Activated naive CD8-positive, alpha-beta T cell treated with anti-CD3 and anti-CD28 coated beads, Interleukin-2, amount 50 U/mL, for 24 hours (primary cell): ENCODE data around the gene ARHGEF16.
A peak's percentile ranks its signal among the peaks of the same experiment; 100 is the strongest.

Experiments used
- ATAC-seq: fragments of 150-1000 bp; cut with Tn5 transposase; one replicate; pipeline ENCODE4 v1.10.0; 2021
- DNase-seq: peaks from one replicate; pipeline ENCODE4 v3.0.0; 2021
- H3K27ac Mint-ChIP-seq: one replicate; pipeline ENCODE4 v1.8.0; 2021; ENCODE audit warnings: mild to moderate bottlenecking, mixed read lengths
- H3K27me3 Mint-ChIP-seq: one replicate; pipeline ENCODE4 v1.8.0; 2021; ENCODE audit warnings: mixed read lengths
- H3K36me3 Mint-ChIP-seq: one replicate; pipeline ENCODE4 v1.8.0; 2021; ENCODE audit warnings: low read depth, mixed read lengths
- H3K4me1 Mint-ChIP-seq: one replicate; pipeline ENCODE4 v1.8.0; 2021; ENCODE audit warnings: mixed read lengths
- H3K4me3 Mint-ChIP-seq: one replicate; pipeline ENCODE4 v1.8.0; 2021; ENCODE audit warnings: mild to moderate bottlenecking, moderate library complexity, mixed read lengths
- H3K9me3 Mint-ChIP-seq: one replicate; pipeline ENCODE4 v1.8.0; 2021; ENCODE audit warnings: mixed read lengths

The ARHGEF16 gene

GRCh38 chr1:3429320-3429719, 25.1 kb upstream of the ARHGEF16 start:
- Mint-ChIP-seq H3K4me1 (no peaks in the 10 kb centered on the region), H3K4me3 (no peak overlapping the region), H3K36me3 (no peaks in the 10 kb centered on the region), H3K9me3 (no peaks in the 10 kb centered on the region), H3K27me3 (no peaks in the 10 kb centered on the region), H3K27ac (no peak overlapping the region)
- ATAC-seq (no peak), DNase-seq (no peak)

- Mint-ChIP-seq H3K27me3 (no peaks in the 10 kb centered on the region), H3K9me3 (no peaks in the 10 kb centered on the region), H3K27ac (no peak overlapping the region), H3K4me3 (no peak overlapping the region), H3K4me1 (no peaks in the 10 kb centered on the region), H3K36me3 (no peaks in the 10 kb centered on the region)
- ATAC-seq (no peak), DNase-seq (no peak)
Observed at GRCh38 chr1:3429766-3430165, 24.7 kb upstream of the ARHGEF16 start.

GRCh38 chr1:3430406-3430805, 24.1 kb upstream of the ARHGEF16 start:
- no peak overlapping the region for H3K4me3 Mint-ChIP-seq
- no peak for DNase-seq
- H3K4me1 Mint-ChIP-seq, result no peaks in the 10 kb centered on the region
- no peaks in the 10 kb centered on the region for H3K9me3 Mint-ChIP-seq
- no peaks in the 10 kb centered on the region for H3K36me3 Mint-ChIP-seq
- no peak overlapping the region for H3K27ac Mint-ChIP-seq
- H3K27me3 Mint-ChIP-seq, result no peaks in the 10 kb centered on the region
- ATAC-seq, result peak; percentile 20

- Mint-ChIP-seq H3K9me3 (no peaks in the 10 kb centered on the region), H3K36me3 (no peaks in the 10 kb centered on the region), H3K4me3 (no peak overlapping the region), H3K4me1 (no peaks in the 10 kb centered on the region), H3K27me3 (no peaks in the 10 kb centered on the region), H3K27ac (no peak overlapping the region)
- DNase-seq (no peak), ATAC-seq (no peak)
Observed at GRCh38 chr1:3430820-3431219, 23.6 kb upstream of the ARHGEF16 start.

- Mint-ChIP-seq H3K4me1 (no peaks in the 10 kb centered on the region), H3K27me3 (no peaks in the 10 kb centered on the region), H3K9me3 (no peaks in the 10 kb centered on the region), H3K4me3 (no peak overlapping the region), H3K27ac (no peak overlapping the region), H3K36me3 (no peaks in the 10 kb centered on the region)
- ATAC-seq, result no peak
- DNase-seq, result no peak
Observed at GRCh38 chr1:3431266-3431665, 23.2 kb upstream of the ARHGEF16 start.

GRCh38 chr1:3431686-3432085, 22.8 kb upstream of the ARHGEF16 start:
- no peak overlapping the region for H3K27ac Mint-ChIP-seq

GRCh38 chr1:3432306-3432705, 22.2 kb upstream of the ARHGEF16 start:
- DNase-seq, result no peak
- no peaks in the 10 kb centered on the region for H3K4me1 Mint-ChIP-seq
- no peak overlapping the region for H3K27ac Mint-ChIP-seq
- H3K9me3 Mint-ChIP-seq, result no peaks in the 10 kb centered on the region
- no peak overlapping the region for H3K4me3 Mint-ChIP-seq
- H3K36me3 Mint-ChIP-seq, result no peaks in the 10 kb centered on the region
- no peak for ATAC-seq
- H3K27me3 Mint-ChIP-seq, result no peaks in the 10 kb centered on the region

More at GRCh38 chr1:3431686-3432085, 22.8 kb upstream of the ARHGEF16 start:
- DNase-seq (no peak), ATAC-seq (no peak)
- H3K4me1 Mint-ChIP-seq, result no peaks in the 10 kb centered on the region
- H3K36me3 Mint-ChIP-seq, result no peaks in the 10 kb centered on the region
- H3K27me3 Mint-ChIP-seq, result no peaks in the 10 kb centered on the region
- H3K4me3 Mint-ChIP-seq, result no peak overlapping the region
- no peaks in the 10 kb centered on the region for H3K9me3 Mint-ChIP-seq

- DNase-seq (no peak), ATAC-seq (no peak)
- no peaks in the 10 kb centered on the region for H3K27me3 Mint-ChIP-seq
- no peaks in the 10 kb centered on the region for H3K9me3 Mint-ChIP-seq
- H3K27ac Mint-ChIP-seq, result no peak overlapping the region
- no peaks in the 10 kb centered on the region for H3K4me1 Mint-ChIP-seq
- no peaks in the 10 kb centered on the region for H3K36me3 Mint-ChIP-seq
- no peak overlapping the region for H3K4me3 Mint-ChIP-seq
Observed at GRCh38 chr1:3433076-3433475, 21.4 kb upstream of the ARHGEF16 start.

GRCh38 chr1:3433596-3434320, 20.7 kb upstream of the ARHGEF16 start:
- H3K36me3 Mint-ChIP-seq, result no peaks in the 10 kb centered on the region
- H3K9me3 Mint-ChIP-seq, result no peaks in the 10 kb centered on the region
- H3K27ac Mint-ChIP-seq, result no peak overlapping the region
- H3K27me3 Mint-ChIP-seq, result no peaks in the 10 kb centered on the region
- H3K4me3 Mint-ChIP-seq, result no peak overlapping the region
- H3K4me1 Mint-ChIP-seq, result no peaks in the 10 kb centered on the region
- ATAC-seq (no peak), DNase-seq (no peak)

- no peak for ATAC-seq
- H3K4me3 Mint-ChIP-seq, result no peak overlapping the region
- no peak overlapping the region for H3K27ac Mint-ChIP-seq
- no peaks in the 10 kb centered on the region for H3K27me3 Mint-ChIP-seq
- no peaks in the 10 kb centered on the region for H3K36me3 Mint-ChIP-seq
- DNase-seq, result no peak
- no peaks in the 10 kb centered on the region for H3K4me1 Mint-ChIP-seq
- no peaks in the 10 kb centered on the region for H3K9me3 Mint-ChIP-seq
Observed at GRCh38 chr1:3434406-3435110, 19.9 kb upstream of the ARHGEF16 start.

GRCh38 chr1:3435666-3436065, 18.8 kb upstream of the ARHGEF16 start:
- Mint-ChIP-seq H3K36me3 (no peaks in the 10 kb centered on the region), H3K9me3 (no peaks in the 10 kb centered on the region), H3K27ac (no peak overlapping the region)

GRCh38 chr1:3436451-3436850, 18.0 kb upstream of the ARHGEF16 start:
- Mint-ChIP-seq H3K4me3 (no peak overlapping the region), H3K9me3 (no peaks in the 10 kb centered on the region), H3K27me3 (no peaks in the 10 kb centered on the region), H3K4me1 (no peaks in the 10 kb centered on the region), H3K27ac (no peak overlapping the region), H3K36me3 (no peaks in the 10 kb centered on the region)
- DNase-seq, result no peak
- ATAC-seq, result no peak

More at GRCh38 chr1:3435666-3436065, 18.8 kb upstream of the ARHGEF16 start:
- Mint-ChIP-seq H3K4me1 (no peaks in the 10 kb centered on the region), H3K4me3 (no peak overlapping the region), H3K27me3 (no peaks in the 10 kb centered on the region)
- DNase-seq (no peak), ATAC-seq (no peak)

- no peak for DNase-seq
- Mint-ChIP-seq H3K4me1 (no peaks in the 10 kb centered on the region), H3K9me3 (no peaks in the 10 kb centered on the region), H3K4me3 (no peak overlapping the region), H3K27me3 (no peaks in the 10 kb centered on the region), H3K27ac (no peak overlapping the region), H3K36me3 (no peaks in the 10 kb centered on the region)
- no peak for ATAC-seq
Observed at GRCh38 chr1:3436901-3437300, 17.6 kb upstream of the ARHGEF16 start.

GRCh38 chr1:3438661-3439180, 15.7 kb upstream of the ARHGEF16 start:
- Mint-ChIP-seq H3K4me3 (no peak overlapping the region), H3K27me3 (no peaks in the 10 kb centered on the region), H3K9me3 (no peaks in the 10 kb centered on the region), H3K36me3 (no peaks in the 10 kb centered on the region), H3K4me1 (no peaks in the 10 kb centered on the region), H3K27ac (no peak overlapping the region)
- DNase-seq (no peak), ATAC-seq (no peak)
